GM19395 (cell line): Measurements from ENCODE around the gene GAGE12J.
"Not testable (repeated sequence)": the region's sequence is repeated elsewhere in the genome, so short reads cannot be mapped to it uniquely, and the experiment has no call there.

ENCODE experiments used
- ATAC-seq: cut with Tn5 transposase; IDR thresholded peaks from one replicate; pipeline ENCODE4 v1.9.1; 2021; ENCODE audit warnings: mild to moderate bottlenecking, moderate library complexity; ENCODE audit not compliant: unreplicated experiment

Gene GAGE12J

GRCh38 chrX:49309401-49309981, 12.3 kb upstream of the GAGE12J start:
- ATAC-seq = no peak

GRCh38 chrX:49310371-49310770, 11.5 kb upstream of the GAGE12J start:
- ATAC-seq = no peak

GRCh38 chrX:49312176-49312575, 9.7 kb upstream of the GAGE12J start:
- no peak for ATAC-seq

- ATAC-seq = no peak
Measured at GRCh38 chrX:49316085-49316484, 5.8 kb upstream of the GAGE12J start.

GRCh38 chrX:49322266-49322665, 429 bp downstream of the GAGE12J start:
- not testable (repeated sequence) for ATAC-seq

GRCh38 chrX:49323735-49324134, 1.9 kb downstream of the GAGE12J start:
- not testable (repeated sequence) for ATAC-seq

GRCh38 chrX:49330421-49330820, 8.6 kb downstream of the GAGE12J start:
- not testable (repeated sequence) for ATAC-seq

GRCh38 chrX:49331282-49331681, 9.4 kb downstream of the GAGE12J start, which contains the start of gene GAGE13:
GAGE13 (plus strand) TSS chrX:49331582; CDS start chrX:49332738, 1,156 bp downstream.
- not testable (repeated sequence) for ATAC-seq

- not testable (repeated sequence) for ATAC-seq
Measured at GRCh38 chrX:49331841-49332240, 10.0 kb downstream of the GAGE12J start.

- not testable (repeated sequence) for ATAC-seq
Measured at GRCh38 chrX:49341449-49341848, 19.6 kb downstream of the GAGE12J start.

GRCh38 chrX:49344496-49345175, 22.8 kb downstream of the GAGE12J start:
- not testable (repeated sequence) for ATAC-seq

GRCh38 chrX:49345402-49345801, 23.6 kb downstream of the GAGE12J start:
- not testable (repeated sequence) for ATAC-seq

- ATAC-seq = not testable (repeated sequence)
Measured at GRCh38 chrX:49346150-49346549, 24.3 kb downstream of the GAGE12J start.
